ENCODE results near the gene TTC16. TPM values are rescaled to one million over a fixed set of nuclear protein-coding genes. Genes with fewer than 3 reads are reported as not detected.

TTC16 gene
- total and polyA plus RNA-seq, 2 of the 8 experiments (the other 6 are each of a cell fraction or from before 2014, with no cell fraction given): 0.03 TPM; not detected in 1

GRCh38 chr9:127686461-127687393, 29.2 kb upstream of the TTC16 start:
- Histone ChIP-seq H4K20me1 (replicated peaks in 1 of 2; ENCODE audit: control insufficient read depth in 1 of 2, insufficient read depth in 2 of 2, low read length in 2 of 2) (peaks cover 0 to 2% of the 10 kb centered on the region in 2 experiments), H3K23ac (ENCODE audit: insufficient read length) (no peak overlapping the region), H2AK5ac (ENCODE audit: low read depth, low read length) (no peak overlapping the region), H2BK20ac (ENCODE audit: low read length) (no peak overlapping the region), H4K8ac (ENCODE audit: extremely low read depth, insufficient read depth, low read length) (no peak overlapping the region), H3K18ac (ENCODE audit: extremely low read depth, low read length) (no peak overlapping the region), H3K23me2 (ENCODE audit: low read depth, low read length) (no peaks in the 10 kb centered on the region), H3K4me3 (ENCODE audit: extremely low read depth in 1 of 4, insufficient read depth in 2 of 4, low read depth in 3 of 4, low read length in 4 of 4) (no peak overlapping the region), H3K4me1 (replicated peaks in 1 of 4; ENCODE audit: control insufficient read depth in 3 of 4, insufficient read depth in 4 of 4, low read length in 3 of 4) (no peaks in the 10 kb centered on the region), H3K14ac (ENCODE audit: insufficient read length) (no peak overlapping the region), H4K5ac (ENCODE audit: insufficient read length, low read depth, low read length) (no peak overlapping the region), H3K36me3 (ENCODE audit: control insufficient read depth in 2 of 4, insufficient read depth in 4 of 4, low read length in 3 of 4) (peaks cover 2 to 25% (median 12%) of the 10 kb centered on the region in 4 experiments; a peak in 5 of 8 replicates), H2BK5ac (ENCODE audit: low read depth, low read length) (no peak overlapping the region), H2BK15ac (ENCODE audit: low read length) (no peak overlapping the region), H3K4ac (replicated peaks; ENCODE audit: insufficient read length, low read depth, low read length) (no peak overlapping the region), H2BK12ac (ENCODE audit: low read depth, low read length) (no peak overlapping the region), H3K9me3 (ENCODE audit: insufficient read depth in 2 of 2, low read depth in 1 of 2, low read length in 1 of 2) (no peaks in the 10 kb centered on the region), H3K79me2 (ENCODE audit: control insufficient read depth in 1 of 2, insufficient read depth in 2 of 2, low read length in 2 of 2) (no peaks in the 10 kb centered on the region), H2BK120ac (replicated peaks; ENCODE audit: low read depth, low read length) (no peak overlapping the region), H3K4me2 (ENCODE audit: insufficient read depth in 1 of 2, low read depth in 2 of 2, low read length in 2 of 2) (no peak overlapping the region), H3K9ac (replicated peaks in 1 of 4; ENCODE audit: extremely low read depth in 1 of 4, low read depth in 3 of 4, low read length in 3 of 4) (no peak overlapping the region; a peak in 1 of 7 replicates), H2AFZ (ENCODE audit: low read length) (no peak overlapping the region), H4K91ac (replicated peaks; ENCODE audit: insufficient read length, low read length) (no peak overlapping the region), H3K27me3 (replicated peaks in 1 of 4; ENCODE audit: control insufficient read depth in 3 of 4, extremely low read depth in 1 of 4, insufficient read depth in 3 of 4, low read length in 3 of 4) (no peaks in the 10 kb centered on the region), H3K79me1 (ENCODE audit: low read depth, low read length) (no peaks in the 10 kb centered on the region), H3K27ac (ENCODE audit: low read depth, low read length) (no peak overlapping the region), H3K56ac (replicated peaks; ENCODE audit: insufficient read length, low read depth, low read length) (no peak overlapping the region)
- CTCF ChIA-PET (ENCODE audit: partially characterized antibody): interaction anchor here (0.8 to 2.5 kb wide), 9 partner anchors 10 to 183 kb away, joined by 3 to 9 read pairs (median 4); partner anchors contain the start of gene TOR2A
- POLR2A ChIA-PET (ENCODE audit: partially characterized antibody): interaction anchor here (0.6 kb wide), 1 partner anchor 112 kb away, joined by 3 read pairs; no protein-coding TSS in a partner anchor
- 93% methylated on average over 6 of the region's 6 CpGs; no CpG with 5 or more reads in 1 of the 2 experiments for WGBS, 2 experiments (ENCODE audit: extremely low coverage in 1 of 2, insufficient coverage in 1 of 2, insufficient read length in 1 of 2, insufficient replicate concordance in 2 of 2, low coverage in 1 of 2, low lambda C conversion rate in 2 of 2, missing lambda C conversion rate in 1 of 2)
- TF ChIP-seq JUN (IDR thresholded peaks at IDR 0.05; ENCODE audit: low read depth, low read length) (no peak), ASH2L (IDR thresholded peaks at IDR 0.05; ENCODE audit: low read length) (no peak), SRF (IDR thresholded peaks at IDR 0.05; ENCODE audit: low read depth, low read length) (no peak), SP2 (IDR thresholded peaks at IDR 0.05; ENCODE audit: low read length) (no peak), PHF8 (conservative IDR thresholded peaks at IDR 0.05; ENCODE audit: low read depth, low read length) (no peak), SIX5 (IDR thresholded peaks at IDR 0.05; ENCODE audit: low read depth, low read length) (no peak), RXRA (IDR thresholded peaks at IDR 0.05; ENCODE audit: insufficient read depth, low read depth, low read length) (no peak)
- FAIRE-seq (no peak), DNase-seq (ENCODE audit: low read depth in 1 of 2, low spot score in 2 of 2) (no peak)
